Endodermal cell (in vitro differentiated cells): ENCODE data around the gene OR10V1. TPM values are rescaled to one million over a fixed set of nuclear protein-coding genes. Genes with fewer than 3 reads are reported as not detected.
"Not testable (repeated sequence)": the region's sequence is repeated elsewhere in the genome, so short reads cannot be mapped to it uniquely, and the experiment has no call there.

Source experiments
- DNase-seq: peaks from one replicate; pipeline ENCODE4 v3.0.0-alpha.2; 2017
- H3K27ac ChIP-seq: 2 replicates; pipeline ENCODE4 v1.5.1; 2013; ENCODE audit warnings: mild to moderate bottlenecking, low read depth, low read length, moderate library complexity
- H3K27me3 ChIP-seq: 2 replicates; pipeline ENCODE4 v1.6.1; 2013; ENCODE audit warnings: mild to moderate bottlenecking, low read length, moderate library complexity; ENCODE audit not compliant: insufficient read depth, control insufficient read depth, poor library complexity, severe bottlenecking
- H3K36me3 ChIP-seq: 2 replicates; pipeline ENCODE4 v1.7.0; 2013; ENCODE audit warnings: mild to moderate bottlenecking, low read length, moderate library complexity; ENCODE audit not compliant: control insufficient read depth, insufficient read depth
- H3K4me1 ChIP-seq: one replicate; pipeline ENCODE4 v1.7.0; 2013; ENCODE audit warnings: low read length; ENCODE audit not compliant: control insufficient read depth, insufficient read depth
- H3K4me3 ChIP-seq: 2 replicates; pipeline ENCODE4 v1.5.1; 2013; ENCODE audit warnings: mild to moderate bottlenecking, low read length, moderate library complexity
- H3K9ac ChIP-seq: 2 replicates; pipeline ENCODE4 v1.6.1; 2013; ENCODE audit warnings: mild to moderate bottlenecking, low read length, moderate library complexity; ENCODE audit not compliant: poor library complexity, severe bottlenecking; ENCODE audit errors: extremely low read depth
- H3K9me3 ChIP-seq: 2 replicates; pipeline ENCODE4 v1.6.1; 2013; ENCODE audit warnings: mild to moderate bottlenecking, low read length, moderate library complexity; ENCODE audit not compliant: control insufficient read depth
- H3K27ac Mint-ChIP-seq: 2 replicates; pipeline ENCODE4 v1.8.0; 2020; ENCODE audit warnings: mixed read lengths
- H3K27me3 Mint-ChIP-seq: 2 replicates; pipeline ENCODE4 v1.8.0; 2021; ENCODE audit warnings: mild to moderate bottlenecking, mixed read lengths; ENCODE audit not compliant: insufficient read depth
- H3K36me3 Mint-ChIP-seq: 2 replicates; pipeline ENCODE4 v1.8.0; 2020; ENCODE audit warnings: low read depth, mixed read lengths
- H3K4me1 Mint-ChIP-seq: 2 replicates; pipeline ENCODE4 v1.8.0; 2020; ENCODE audit warnings: mixed read lengths
- H3K4me3 Mint-ChIP-seq: 2 replicates; pipeline ENCODE4 v1.8.0; 2020; ENCODE audit warnings: mild to moderate bottlenecking, moderate library complexity, mixed read lengths
- H3K9me3 Mint-ChIP-seq: 2 replicates; pipeline ENCODE4 v1.8.0; 2020; ENCODE audit warnings: mild to moderate bottlenecking, mixed read lengths
- CTCF ChIP-seq: fragments of 200-600 bp; sonication (generic); conservative IDR thresholded peaks from 2 replicates; pipeline ENCODE4 v1.5.0; 2021; ENCODE audit warnings: antibody characterized with exemption, mild to moderate bottlenecking
- WGBS, 2 experiments: methylation state at CpG; one replicate each; pipeline versions ENCODE4 v1.1.5 to v1.1.7; 2013; ENCODE audit warnings: missing lambda C conversion rate in 2 of 2, mixed read lengths in 1 of 2; ENCODE audit not compliant: insufficient coverage in 1 of 2, insufficient read length in 1 of 2; 5-methylcytosine and 5-hydroxymethylcytosine counted together
- total RNA-seq, 2 donors: library from RNA; stranded (reverse); fragmentation: NEBNext Ultra II Directional in 1 of 2; extraction: Animal tissue kit (Norgen Biotek cat#: 25700) in 1 of 2; gene quantifications; 2 replicates in 1 of 2; 3 replicates in 1 of 2; pipeline ENCODE4 v1.2.1, GENCODE V29; 2021

The OR10V1 gene
- total RNA-seq, 2 donors from 2014 or later, result not detected

- H3K27me3 ChIP-seq, result no peaks in the 10 kb centered on the region
- TF ChIP-seq CTCF, result no peak
- no peak for DNase-seq
- no peak overlapping the region for H3K27ac Mint-ChIP-seq
- H3K4me1 Mint-ChIP-seq, result no peaks in the 10 kb centered on the region
- no peaks in the 10 kb centered on the region for H3K36me3 ChIP-seq
- no peak overlapping the region for H3K27ac ChIP-seq
- whole genome bisulfite sequencing, 2 experiments, result 97 to 100% methylated on average over 3 to 6 of the region's 6 CpGs
- no peaks in the 10 kb centered on the region for H3K4me1 ChIP-seq
- H3K4me3 Mint-ChIP-seq, result no peak overlapping the region
- H3K9me3 Mint-ChIP-seq, result peaks cover 13% of the 10 kb centered on the region
- H3K9ac ChIP-seq, result no peak overlapping the region
- H3K36me3 Mint-ChIP-seq, result no peaks in the 10 kb centered on the region
- H3K27me3 Mint-ChIP-seq, result peaks cover 4% of the 10 kb centered on the region
- no peaks in the 10 kb centered on the region for H3K9me3 ChIP-seq
- no peak overlapping the region for H3K4me3 ChIP-seq
Observed at GRCh38 chr11:59705294-59705693, 8.4 kb downstream of the OR10V1 start.

- H3K27ac Mint-ChIP-seq, H3K36me3 ChIP-seq, H3K4me3 Mint-ChIP-seq, H3K27me3 ChIP-seq, H3K9me3 ChIP-seq, H3K27ac ChIP-seq, H3K27me3 Mint-ChIP-seq, H3K36me3 Mint-ChIP-seq, H3K9ac ChIP-seq, H3K4me1 Mint-ChIP-seq, H3K4me1 ChIP-seq, H3K4me3 ChIP-seq, DNase-seq: not testable (repeated sequence)
- WGBS, 2 experiments, result no CpG with 5 or more reads among the region's 1 CpG
- H3K9me3 Mint-ChIP-seq, result peaks cover 18% of the 10 kb centered on the region
Observed at GRCh38 chr11:59703515-59703914, 10.1 kb downstream of the OR10V1 start.

GRCh38 chr11:59700157-59700556 is 13.5 kb downstream of the OR10V1 start:
- not testable (repeated sequence) for H3K27me3 ChIP-seq, H3K9me3 ChIP-seq, H3K4me1 Mint-ChIP-seq, H3K27ac Mint-ChIP-seq, H3K9ac ChIP-seq, DNase-seq, H3K36me3 ChIP-seq, H3K4me3 Mint-ChIP-seq, H3K27ac ChIP-seq, H3K4me3 ChIP-seq, H3K27me3 Mint-ChIP-seq, H3K4me1 ChIP-seq, H3K36me3 Mint-ChIP-seq
- WGBS, 2 experiments, result no CpG with 5 or more reads among the region's 5 CpGs
- peaks cover 29% of the 10 kb centered on the region for H3K9me3 Mint-ChIP-seq

GRCh38 chr11:59698506-59698905 is 15.1 kb downstream of the OR10V1 start:
- H3K9me3 ChIP-seq, result peaks cover 6% of the 10 kb centered on the region
- H3K36me3 ChIP-seq, result no peaks in the 10 kb centered on the region
- no peaks in the 10 kb centered on the region for H3K27me3 ChIP-seq
- H3K4me3 Mint-ChIP-seq, result no peak overlapping the region
- no peak for TF ChIP-seq CTCF
- H3K4me1 ChIP-seq, result no peaks in the 10 kb centered on the region
- H3K4me1 Mint-ChIP-seq, result no peaks in the 10 kb centered on the region
- no peak for DNase-seq
- no peak overlapping the region for H3K4me3 ChIP-seq
- H3K9me3 Mint-ChIP-seq, result peaks cover 37% of the 10 kb centered on the region
- H3K27ac Mint-ChIP-seq, result no peak overlapping the region
- H3K36me3 Mint-ChIP-seq, result no peaks in the 10 kb centered on the region
- H3K27me3 Mint-ChIP-seq, result peaks cover 13% of the 10 kb centered on the region
- no peak overlapping the region for H3K27ac ChIP-seq
- H3K9ac ChIP-seq, result no peak overlapping the region
